Measurements from ENCODE around the gene ING2.

The ING2 gene

GRCh38 chr4:183468210-183469095 is 36.4 kb upstream of the ING2 start:
- no peak overlapping the region for H3K27ac Mint-ChIP-seq
- no peaks in the 10 kb centered on the region for H3K4me1 Mint-ChIP-seq

GRCh38 chr4:183469285-183469684 is 35.6 kb upstream of the ING2 start:
- Mint-ChIP-seq H3K9me3 (peaks cover 30% of the 10 kb centered on the region), H3K36me3 (ENCODE audit: low read depth) (peaks cover 49% of the 10 kb centered on the region), H3K4me1 (no peaks in the 10 kb centered on the region), H3K4me3 (no peak overlapping the region), H3K27ac (no peak overlapping the region), H3K27me3 (ENCODE audit: low read depth, poor library complexity) (peaks cover 6% of the 10 kb centered on the region)
- TF ChIP-seq CTCF (IDR thresholded peaks at IDR 0.05), result no peak
- DNase-seq, result no peak

More at GRCh38 chr4:183468210-183469095, 36.4 kb upstream of the ING2 start:
- Mint-ChIP-seq H3K4me3 (no peak overlapping the region), H3K9me3 (peaks cover 38% of the 10 kb centered on the region), H3K36me3 (ENCODE audit: low read depth) (peaks cover 58% of the 10 kb centered on the region), H3K27me3 (ENCODE audit: low read depth, poor library complexity) (peaks cover 6% of the 10 kb centered on the region)
- DNase-seq, result no peak
- TF ChIP-seq CTCF (IDR thresholded peaks at IDR 0.05), result no peak

- H3K4me1 Mint-ChIP-seq, result no peaks in the 10 kb centered on the region
- H3K36me3 Mint-ChIP-seq (ENCODE audit: low read depth), result peaks cover 43% of the 10 kb centered on the region
- no peak overlapping the region for H3K4me3 Mint-ChIP-seq
- H3K27me3 Mint-ChIP-seq (ENCODE audit: low read depth, poor library complexity), result peaks cover 6% of the 10 kb centered on the region
- DNase-seq, result no peak
- no peak for TF ChIP-seq CTCF (IDR thresholded peaks at IDR 0.05)
- H3K27ac Mint-ChIP-seq, result no peak overlapping the region
- peaks cover 25% of the 10 kb centered on the region for H3K9me3 Mint-ChIP-seq
Measured at GRCh38 chr4:183469936-183470335, 34.9 kb upstream of the ING2 start.

GRCh38 chr4:183470821-183471220 is 34.0 kb upstream of the ING2 start:
- DNase-seq, result no peak
- Mint-ChIP-seq H3K4me3 (no peak overlapping the region), H3K36me3 (ENCODE audit: low read depth) (peaks cover 40% of the 10 kb centered on the region), H3K4me1 (no peaks in the 10 kb centered on the region), H3K27ac (no peak overlapping the region), H3K9me3 (peaks cover 25% of the 10 kb centered on the region), H3K27me3 (ENCODE audit: low read depth, poor library complexity) (peaks cover 6% of the 10 kb centered on the region)
- no peak for TF ChIP-seq CTCF (IDR thresholded peaks at IDR 0.05)

- Mint-ChIP-seq H3K27me3 (ENCODE audit: low read depth, poor library complexity) (peaks cover 6% of the 10 kb centered on the region), H3K9me3 (peaks cover 21% of the 10 kb centered on the region), H3K4me1 (no peaks in the 10 kb centered on the region), H3K27ac (no peak overlapping the region), H3K36me3 (ENCODE audit: low read depth) (peaks cover 30% of the 10 kb centered on the region), H3K4me3 (no peak overlapping the region)
- TF ChIP-seq CTCF (IDR thresholded peaks at IDR 0.05), result peak; percentile 94
- peak; percentile 92 for DNase-seq
Measured at GRCh38 chr4:183471946-183472708, 32.7 kb upstream of the ING2 start.
